Neuronal stem cell (in vitro differentiated cells): ENCODE measurements around the gene PPP1CA.

Experiments used
- DNase-seq: peaks from one replicate; pipeline ENCODE4 v3.0.0-alpha.2; 2013; ENCODE audit warnings: low spot score
- H2AFZ ChIP-seq: one replicate; pipeline ENCODE4 v1.6.1; 2013; ENCODE audit warnings: mild to moderate bottlenecking, low read length, inconsistent platforms
- H2AK5ac ChIP-seq: 2 replicates; pipeline ENCODE4 v1.6.1; 2013; ENCODE audit warnings: low read depth, mild to moderate bottlenecking, inconsistent platforms, low read length, moderate library complexity, mixed read lengths
- H2BK120ac ChIP-seq: 2 replicates; pipeline ENCODE4 v1.6.1; 2013; ENCODE audit warnings: low read depth, mild to moderate bottlenecking, inconsistent platforms, low read length, moderate library complexity, mixed read lengths
- H2BK12ac ChIP-seq: one replicate; pipeline ENCODE4 v1.6.1; 2013; ENCODE audit warnings: low read length, inconsistent platforms
- H2BK15ac ChIP-seq: 2 replicates; pipeline ENCODE4 v1.6.1; 2013; ENCODE audit warnings: mild to moderate bottlenecking, low read length, inconsistent platforms, mixed read lengths
- H2BK5ac ChIP-seq: one replicate; pipeline ENCODE4 v1.6.1; 2013; ENCODE audit warnings: inconsistent platforms, mild to moderate bottlenecking, low read length, moderate library complexity
- H3K14ac ChIP-seq: one replicate; pipeline ENCODE4 v1.6.1; 2013; ENCODE audit warnings: low read length, inconsistent platforms
- H3K18ac ChIP-seq: 2 replicates; pipeline ENCODE4 v1.6.1; 2013; ENCODE audit warnings: low read length, inconsistent platforms
- H3K23ac ChIP-seq: 2 replicates; pipeline ENCODE4 v1.6.1; 2013; ENCODE audit warnings: low read depth, mild to moderate bottlenecking, mixed read lengths, low read length, inconsistent platforms; ENCODE audit not compliant: poor library complexity
- H3K27ac ChIP-seq: replicated peaks from 3 replicates; pipeline ENCODE4 v1.5.1; 2013; ENCODE audit warnings: low read length, inconsistent platforms
- H3K27me3 ChIP-seq, 3 experiments: 2 replicates each; pipeline ENCODE4 v1.6.1; 2013; ENCODE audit warnings: low read length in 3 of 3, mild to moderate bottlenecking in 2 of 3, inconsistent platforms in 1 of 3, low read depth in 1 of 3, mixed read lengths in 1 of 3, moderate library complexity in 1 of 3; ENCODE audit not compliant: control insufficient read depth in 3 of 3, insufficient read depth in 3 of 3
- H3K36me3 ChIP-seq, 2 donors: replicated peaks in 1 of 2; 2 replicates each; pipeline ENCODE4 v1.6.1; 2013; ENCODE audit warnings: low read length in 2 of 2; ENCODE audit not compliant: control insufficient read depth in 2 of 2, insufficient read depth in 2 of 2
- H3K4ac ChIP-seq: 2 replicates; pipeline ENCODE4 v1.6.1; 2013; ENCODE audit warnings: inconsistent platforms, mild to moderate bottlenecking, low read length, moderate library complexity
- H3K4me1 ChIP-seq, 2 donors: 1 replicate in 1 of 2; 2 replicates in 1 of 2; pipeline ENCODE4 v1.6.1; 2013; ENCODE audit warnings: low read length in 2 of 2, low read depth in 1 of 2; ENCODE audit not compliant: control insufficient read depth in 2 of 2, insufficient read depth in 1 of 2
- H3K4me2 ChIP-seq: one replicate; pipeline ENCODE4 v1.6.1; 2013; ENCODE audit warnings: mild to moderate bottlenecking, low read length, inconsistent platforms; ENCODE audit not compliant: insufficient read depth, poor library complexity, severe bottlenecking
- H3K4me3 ChIP-seq, 2 donors: 2 replicates each; pipeline ENCODE4 v1.5.1; 2013; ENCODE audit warnings: low read length in 2 of 2, mild to moderate bottlenecking in 2 of 2, inconsistent platforms in 1 of 2, moderate library complexity in 1 of 2
- H3K79me1 ChIP-seq: one replicate; pipeline ENCODE4 v1.6.1; 2013; ENCODE audit warnings: low read depth, mild to moderate bottlenecking, inconsistent platforms, low read length, moderate library complexity
- H3K9ac ChIP-seq: one replicate; pipeline ENCODE4 v1.6.1; 2013; ENCODE audit warnings: mild to moderate bottlenecking, low read depth, low read length, inconsistent platforms; ENCODE audit not compliant: poor library complexity
- H3K9me3 ChIP-seq, 2 donors: replicated peaks in 1 of 2; 2 replicates each; pipeline versions ENCODE3 to v1.6.1; 2013; ENCODE audit warnings: low read length in 2 of 2, mild to moderate bottlenecking in 2 of 2, inconsistent platforms in 1 of 2, low read depth in 1 of 2, mixed read lengths in 1 of 2, moderate library complexity in 1 of 2; ENCODE audit not compliant: control insufficient read depth in 2 of 2, insufficient read depth in 1 of 2
- H4K8ac ChIP-seq: one replicate; pipeline ENCODE4 v1.6.1; 2013; ENCODE audit warnings: low read depth, mild to moderate bottlenecking, inconsistent platforms, low read length, moderate library complexity
- H4K91ac ChIP-seq: one replicate; pipeline ENCODE4 v1.6.1; 2013; ENCODE audit warnings: low read length, low read depth, mild to moderate bottlenecking, inconsistent platforms; ENCODE audit not compliant: poor library complexity
- WGBS, 2 donors: extraction: QIAGEN DNeasy Blood & Tissue Kit; methylation state at CpG; one replicate each; pipeline ENCODE4 v1.1.7; 2013; ENCODE audit warnings: missing lambda C conversion rate in 2 of 2, mixed read lengths in 1 of 2; ENCODE audit not compliant: insufficient read length in 2 of 2, insufficient replicate concordance in 1 of 2; ENCODE audit errors: extremely low coverage in 2 of 2; 5-methylcytosine and 5-hydroxymethylcytosine counted together

PPP1CA gene

DNA sequence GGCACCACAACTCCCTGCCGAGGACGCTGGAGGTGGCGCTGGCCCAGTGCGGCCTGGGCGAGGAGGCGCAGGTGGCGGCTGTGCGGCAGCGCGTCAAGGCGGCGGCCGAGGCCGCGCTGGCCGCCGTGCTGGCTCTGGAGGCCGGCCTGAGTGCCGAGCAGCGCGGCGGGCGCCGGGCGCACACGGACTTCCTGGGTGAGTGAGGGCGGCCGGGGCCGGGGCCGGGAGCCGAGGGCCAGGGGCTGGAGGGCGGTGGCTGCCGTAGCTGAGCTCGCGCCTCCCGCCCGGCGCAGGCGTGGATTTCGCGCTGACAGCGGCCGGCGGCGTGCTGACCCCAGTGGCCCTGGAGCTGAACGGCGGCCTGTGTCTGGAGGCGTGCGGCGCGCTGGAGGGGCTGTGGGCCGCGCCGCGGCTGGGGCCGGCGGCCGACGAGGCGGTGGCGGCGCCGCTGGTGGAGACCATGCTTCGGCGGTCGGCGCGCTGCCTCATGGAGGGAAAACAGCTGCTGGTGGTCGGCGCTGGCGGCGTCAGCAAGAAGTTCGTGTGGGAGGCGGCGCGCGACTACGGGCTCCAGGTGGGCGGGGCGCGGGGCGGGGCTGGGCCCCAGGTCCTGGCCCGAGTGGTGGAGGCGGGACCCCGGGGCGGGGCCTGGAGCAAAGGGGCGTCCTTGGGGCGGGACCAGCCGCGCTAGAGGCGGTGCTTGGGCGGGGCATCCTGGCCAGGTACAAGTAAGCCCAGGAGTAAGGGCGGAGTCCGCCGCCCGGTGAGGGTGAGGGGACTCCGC lies 19.2 kb upstream of the PPP1CA start:
- Histone ChIP-seq H3K36me3 (no peaks in the 10 kb centered on the region), H2BK15ac (no peak overlapping the region), H2AFZ (peak overlapping the region; percentile 98), H3K4me1 (peaks cover 9 to 10% of the 10 kb centered on the region in 2 donors), H2BK120ac (no peak overlapping the region), H3K4me2 (peak overlapping the region; percentile 98), H3K27ac (no peak overlapping the region), H2AK5ac (peak overlapping the region; percentile 86), H3K9me3 (no peaks in the 10 kb centered on the region), H4K8ac (no peak overlapping the region), H2BK12ac (no peak overlapping the region), H3K27me3 (peaks cover 0 to 17% (median 0%) of the 10 kb centered on the region in 3 experiments), H3K79me1 (peaks cover 2% of the 10 kb centered on the region), H3K14ac (peak overlapping the region; percentile 72), H3K4me3 (peak overlapping the region; percentile 67 to 77), H3K18ac (peak overlapping the region; percentile 96), H3K23ac (peak overlapping the region; percentile 98), H3K4ac (peak overlapping the region; percentile 8), H3K9ac (peak overlapping the region; percentile 89), H4K91ac (peak overlapping the region; percentile 28), H2BK5ac (peak overlapping the region; percentile 50)
- no CpG with 5 or more reads among the region's 97 CpGs for whole genome bisulfite sequencing, 2 donors
- peak; percentile 93 for DNase-seq

DNA sequence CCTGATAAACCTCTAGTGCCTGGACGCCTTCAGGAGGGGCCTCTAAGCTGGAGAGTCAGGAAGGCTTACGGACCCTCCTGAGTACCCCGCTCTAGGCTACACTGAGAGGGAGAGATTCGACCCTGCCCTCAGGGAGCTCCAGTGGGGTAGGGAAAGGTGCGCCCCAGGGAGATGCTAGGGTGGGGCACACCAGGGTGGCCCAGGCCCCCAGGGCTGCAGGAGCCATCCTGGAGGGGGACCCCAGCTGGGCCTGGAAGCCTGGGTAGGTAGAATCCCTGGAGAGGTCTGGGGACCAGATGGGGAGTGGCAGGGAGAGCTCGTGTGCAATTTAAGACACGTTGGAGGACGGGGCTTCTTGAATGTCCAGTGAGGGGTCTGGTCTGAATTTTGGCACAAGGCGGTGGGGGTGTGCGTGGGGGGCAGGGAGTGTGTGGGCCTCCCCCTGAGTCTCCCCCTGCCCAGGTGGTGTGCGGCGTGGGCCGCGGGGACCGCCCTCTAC lies 18.5 kb upstream of the PPP1CA start:
- H2AFZ ChIP-seq: peak overlapping the region; percentile 98
- peak overlapping the region; percentile 72 for H3K14ac ChIP-seq
- no peak overlapping the region for H2BK120ac ChIP-seq
- DNase-seq: no peak
- peak overlapping the region; percentile 50 for H2BK5ac ChIP-seq
- peak overlapping the region; percentile 67 to 77 for H3K4me3 ChIP-seq
- no CpG with 5 or more reads among the region's 15 CpGs for WGBS, 2 donors
- H3K9me3 ChIP-seq: no peaks in the 10 kb centered on the region
- H2BK12ac ChIP-seq: no peak overlapping the region
- no peaks in the 10 kb centered on the region for H3K36me3 ChIP-seq
- H3K27ac ChIP-seq: no peak overlapping the region
- peak overlapping the region; percentile 65 for H2BK15ac ChIP-seq
- no peak overlapping the region for H4K8ac ChIP-seq
- H3K18ac ChIP-seq: peak overlapping the region; percentile 96
- H3K23ac ChIP-seq: peak overlapping the region; percentile 98
- peaks cover 2% of the 10 kb centered on the region for H3K79me1 ChIP-seq
- H3K27me3 ChIP-seq: peaks cover 0 to 20% (median 0%) of the 10 kb centered on the region in 3 experiments
- peaks cover 10% of the 10 kb centered on the region in 2 donors for H3K4me1 ChIP-seq
- peak overlapping the region; percentile 86 for H2AK5ac ChIP-seq
- H3K9ac ChIP-seq: peak overlapping the region; percentile 89
- no peak overlapping the region for H4K91ac ChIP-seq
- peak overlapping the region; percentile 98 for H3K4me2 ChIP-seq
- peak overlapping the region; percentile 8 for H3K4ac ChIP-seq

DNA sequence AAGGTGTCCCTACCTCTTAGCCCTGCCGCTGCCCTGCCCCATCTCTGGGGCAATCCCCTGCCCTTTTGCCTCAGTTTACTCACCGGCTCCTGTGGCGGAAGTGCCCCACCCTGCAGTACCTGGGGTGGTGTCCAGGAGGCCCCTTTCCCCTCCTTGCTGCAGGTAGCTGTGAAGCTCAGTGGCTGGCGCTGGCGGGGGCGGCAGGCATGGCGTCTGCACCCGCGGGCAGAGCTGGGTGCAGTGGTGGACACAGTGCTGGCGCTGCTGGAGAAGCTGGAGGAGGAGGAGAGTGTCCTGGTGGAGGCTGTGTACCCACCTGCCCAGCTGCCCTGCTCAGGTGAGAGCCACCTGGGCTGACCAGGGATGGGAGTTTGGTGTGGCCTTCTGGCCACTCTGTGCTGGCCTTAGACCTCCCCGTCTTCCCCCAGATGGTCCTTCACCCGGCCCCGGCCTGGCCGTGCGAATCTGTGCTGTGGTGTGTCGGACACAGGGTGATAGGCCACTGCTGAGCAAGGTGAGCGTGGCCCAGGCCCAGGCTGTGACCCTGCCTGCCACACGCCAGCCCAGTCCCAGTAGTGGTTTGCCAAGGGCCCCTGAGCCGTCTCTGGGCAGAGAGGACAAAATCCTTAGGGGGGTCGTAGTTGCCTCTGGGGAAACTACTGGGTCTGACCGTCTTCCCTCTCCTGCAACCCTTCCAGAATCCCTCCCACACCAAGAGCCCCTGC lies 17.8 kb upstream of the PPP1CA start:
- no peak overlapping the region for H3K4ac ChIP-seq
- no peak overlapping the region for H2BK120ac ChIP-seq
- no peak overlapping the region for H4K91ac ChIP-seq
- peaks cover 10 to 13% of the 10 kb centered on the region in 2 donors for H3K4me1 ChIP-seq
- no peak overlapping the region for H2BK12ac ChIP-seq
- peak overlapping the region; percentile 21 for H4K8ac ChIP-seq
- peaks cover 2% of the 10 kb centered on the region for H3K79me1 ChIP-seq
- no peak for DNase-seq
- H3K4me3 ChIP-seq: no peak overlapping the region
- peak overlapping the region; percentile 42 for H3K18ac ChIP-seq
- H3K27ac ChIP-seq: no peak overlapping the region
- peaks cover 0 to 27% (median 2%) of the 10 kb centered on the region in 3 experiments for H3K27me3 ChIP-seq
- peak overlapping the region; percentile 0 for H2BK5ac ChIP-seq
- H3K36me3 ChIP-seq: no peaks in the 10 kb centered on the region
- no peak overlapping the region for H3K9ac ChIP-seq
- H3K9me3 ChIP-seq: no peaks in the 10 kb centered on the region
- no peak overlapping the region for H3K4me2 ChIP-seq
- no peak overlapping the region for H2AFZ ChIP-seq
- peak overlapping the region; percentile 86 for H2AK5ac ChIP-seq
- no peak overlapping the region for H3K14ac ChIP-seq
- peak overlapping the region; percentile 65 for H2BK15ac ChIP-seq
- H3K23ac ChIP-seq: peak overlapping the region; percentile 88
- WGBS, 2 donors: no CpG with 5 or more reads among the region's 21 CpGs
